SK-N-SH treated with all-trans-retinoic acid at 6 μM for 48 hours (cell line): ENCODE data around the gene C10orf143.

Source experiments
- ARNTL ChIP-seq: fragments of 450-650 bp; formaldehyde crosslinking; IDR thresholded peaks from 2 replicates; pipeline ENCODE4 v1.5.0; 2020; ENCODE audit warnings: low read depth, mild to moderate bottlenecking, moderate library complexity, borderline replicate concordance
- ESRRG ChIP-seq: fragments of 250-450 bp; sonication (Bioruptor Pico); IDR thresholded peaks from 2 replicates; pipeline ENCODE4 v1.6.1; 2021; ENCODE audit warnings: mild to moderate bottlenecking
- PATZ1 ChIP-seq: fragments of 250-450 bp; sonication (Bioruptor Pico); IDR thresholded peaks from 2 replicates; pipeline ENCODE4 v1.8.0; 2020; ENCODE audit warnings: mild to moderate bottlenecking, moderate library complexity, borderline replicate concordance
- POU6F1 ChIP-seq: fragments of 250-450 bp; sonication (Bioruptor Pico); IDR thresholded peaks from 2 replicates; pipeline ENCODE4 v1.8.0; 2021; ENCODE audit warnings: low read depth, mild to moderate bottlenecking, moderate library complexity, borderline replicate concordance
- TCF4 ChIP-seq: fragments of 250-450 bp; sonication (Bioruptor Pico); IDR thresholded peaks from 2 replicates; pipeline ENCODE4 v1.8.0; 2021; ENCODE audit warnings: mild to moderate bottlenecking, moderate library complexity, borderline replicate concordance
- ZC3H10 ChIP-seq: fragments of 250-450 bp; sonication (Bioruptor Pico); IDR thresholded peaks from 2 replicates; pipeline ENCODE4 v1.5.1; 2021; ENCODE audit warnings: mild to moderate bottlenecking, moderate library complexity
- ZNF8 ChIP-seq: fragments of 450-650 bp; formaldehyde crosslinking; IDR thresholded peaks from 2 replicates; pipeline ENCODE4 v1.5.0; 2020; ENCODE audit warnings: mild to moderate bottlenecking, moderate library complexity

GRCh38 chr10:130052193-130052592 is 58.4 kb downstream of the C10orf143 start:
- TF ChIP-seq PATZ1 (no peak), ZNF8 (CRISPR knock-in tag) (no peak), ARNTL (no peak), ESRRG (CRISPR knock-in tag) (no peak), POU6F1 (CRISPR knock-in tag) (no peak), ZC3H10 (CRISPR knock-in tag) (no peak), TCF4 (CRISPR knock-in tag) (no peak)
